ENCODE data around the gene KRT5. TPM values are rescaled to one million over a fixed set of nuclear protein-coding genes. Genes with fewer than 3 reads are reported as not detected.

Gene KRT5
- total and polyA plus RNA-seq, 10 of the 15 experiments (the other 5 are each of a cell fraction or from before 2014, with no cell fraction given) = 1.6 TPM; not detected in 9

GRCh38 chr12:52529846-52530245 lies 9.7 kb upstream of the KRT5 start:
- no peak for DNase-seq (ENCODE audit: low read depth, low spot score)

GRCh38 chr12:52529417-52529816 lies 9.2 kb upstream of the KRT5 start:
- no TSS peak for BruUV-seq (replicated peaks)
- H4K20me1 ChIP-seq (ENCODE audit: control insufficient read depth, insufficient read depth) = no peaks in the 10 kb centered on the region

More at GRCh38 chr12:52529846-52530245, 9.7 kb upstream of the KRT5 start:
- ATAC-seq = no peak
- ChIA-PET CTCF (interaction anchor here (1.2 kb wide), 1 partner anchor 9 kb away, joined by 4 read pairs; no protein-coding TSS in a partner anchor), RAD21 (ENCODE audit: unreplicated experiment) (no interaction called here), POLR2A (no interaction called here), SMC1A (ENCODE audit: uncharacterized antibody, unreplicated experiment) (no interaction called here)
- intact Hi-C loops (cut with micrococcal nuclease; ENCODE audit: unreplicated experiment) (no loop called here), in situ Hi-C loops (cut with MboI) (no loop called here)
- Histone ChIP-seq H3K4me2 (ENCODE audit: control insufficient read depth, insufficient read depth) (no peak overlapping the region), H3K9ac (ENCODE audit: control insufficient read depth, insufficient read depth, low read length) (no peak overlapping the region), H3K36me3 (ENCODE audit: control insufficient read depth in 2 of 2, insufficient read depth in 2 of 2, low read length in 1 of 2) (no peaks in the 10 kb centered on the region), H3K79me2 (ENCODE audit: control insufficient read depth, insufficient read depth, low read length) (no peaks in the 10 kb centered on the region), H3K27ac (ENCODE audit: control insufficient read depth, insufficient read depth) (no peak overlapping the region), H3K4me1 (ENCODE audit: control insufficient read depth, insufficient read depth, low read length) (no peaks in the 10 kb centered on the region), H2AFZ (ENCODE audit: control insufficient read depth, low read depth, low read length) (no peak overlapping the region), H4K20me1 (ENCODE audit: control insufficient read depth, insufficient read depth) (no peaks in the 10 kb centered on the region), H3K4me3 (no peak overlapping the region), H3K9me3 (replicated peaks; ENCODE audit: control insufficient read depth, insufficient read depth, low read length) (no peaks in the 10 kb centered on the region), H3K27me3 (replicated peaks in 1 of 2; ENCODE audit: control insufficient read depth in 2 of 2, insufficient read depth in 2 of 2, low read length in 1 of 2) (peaks cover 0 to 4% of the 10 kb centered on the region in 2 experiments; a peak in 2 of 4 replicates)
- WGBS (ENCODE audit: insufficient coverage, insufficient replicate concordance, low lambda C conversion rate, missing lambda C conversion rate) = 21% methylated on average over 9 of the region's 9 CpGs
- FAIRE-seq = no peak
- TF ChIP-seq ZNF207 (IDR thresholded peaks at IDR 0.05; ENCODE audit: borderline replicate concordance) (no peak), ZNF384 (IDR thresholded peaks at IDR 0.05; ENCODE audit: borderline replicate concordance, low read depth, low read length) (no peak), RAD51 (IDR thresholded peaks at IDR 0.05) (no peak), JUND (IDR thresholded peaks at IDR 0.05; ENCODE audit: low read depth, low read length) (no peak)
- TF ChIP-seq, protein P1, sequence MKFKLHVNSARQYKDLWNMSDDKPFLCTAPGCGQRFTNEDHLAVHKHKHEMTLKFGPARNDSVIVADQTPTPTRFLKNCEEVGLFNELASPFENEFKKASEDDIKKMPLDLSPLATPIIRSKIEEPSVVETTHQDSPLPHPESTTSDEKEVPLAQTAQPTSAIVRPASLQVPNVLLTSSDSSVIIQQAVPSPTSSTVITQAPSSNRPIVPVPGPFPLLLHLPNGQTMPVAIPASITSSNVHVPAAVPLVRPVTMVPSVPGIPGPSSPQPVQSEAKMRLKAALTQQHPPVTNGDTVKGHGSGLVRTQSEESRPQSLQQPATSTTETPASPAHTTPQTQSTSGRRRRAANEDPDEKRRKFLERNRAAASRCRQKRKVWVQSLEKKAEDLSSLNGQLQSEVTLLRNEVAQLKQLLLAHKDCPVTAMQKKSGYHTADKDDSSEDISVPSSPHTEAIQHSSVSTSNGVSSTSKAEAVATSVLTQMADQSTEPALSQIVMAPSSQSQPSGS (IDR thresholded peaks at IDR 0.05; ENCODE audit: low read length) = no peak
- no TSS peak for BruUV-seq (replicated peaks)

More at GRCh38 chr12:52529417-52529816, 9.2 kb upstream of the KRT5 start:
- H3K9ac ChIP-seq (ENCODE audit: control insufficient read depth, insufficient read depth, low read length) = no peak overlapping the region
- FAIRE-seq (no peak), ATAC-seq (no peak), DNase-seq (ENCODE audit: low read depth, low spot score) (no peak)
- H3K79me2 ChIP-seq (ENCODE audit: control insufficient read depth, insufficient read depth, low read length) = no peaks in the 10 kb centered on the region
- ChIA-PET POLR2A (no interaction called here), RAD21 (ENCODE audit: unreplicated experiment) (no interaction called here), CTCF (no interaction called here), SMC1A (ENCODE audit: uncharacterized antibody, unreplicated experiment) (no interaction called here)
- H3K4me1 ChIP-seq (ENCODE audit: control insufficient read depth, insufficient read depth, low read length) = no peaks in the 10 kb centered on the region
- H2AFZ ChIP-seq (ENCODE audit: control insufficient read depth, low read depth, low read length) = no peak overlapping the region
- TF ChIP-seq MYC (IDR thresholded peaks at IDR 0.05; ENCODE audit: insufficient read depth, insufficient read length, insufficient replicate concordance, low read length, severe bottlenecking) (no peak), IKZF1 (conservative IDR thresholded peaks at IDR 0.05) (no peak), ATF7 (IDR thresholded peaks at IDR 0.05; ENCODE audit: low read depth) (no peak), SMARCA5 (IDR thresholded peaks at IDR 0.05) (no peak), LARP7 (IDR thresholded peaks at IDR 0.05) (no peak), CBX3 (IDR thresholded peaks at IDR 0.05; ENCODE audit: borderline replicate concordance, low read depth) (no peak), JUND (IDR thresholded peaks at IDR 0.05; ENCODE audit: low read depth, low read length) (no peak)
- WGBS (ENCODE audit: insufficient coverage, insufficient replicate concordance, low lambda C conversion rate, missing lambda C conversion rate) = 46% methylated on average over 2 of the region's 2 CpGs
- no peak overlapping the region for H3K27ac ChIP-seq (ENCODE audit: control insufficient read depth, insufficient read depth)
- H3K27me3 ChIP-seq (replicated peaks in 1 of 2; ENCODE audit: control insufficient read depth in 2 of 2, insufficient read depth in 2 of 2, low read length in 1 of 2) = peaks cover 0 to 4% of the 10 kb centered on the region in 2 experiments; a peak in 2 of 4 replicates
- no peaks in the 10 kb centered on the region for H3K36me3 ChIP-seq (ENCODE audit: control insufficient read depth in 2 of 2, insufficient read depth in 2 of 2, low read length in 1 of 2)
- no peaks in the 10 kb centered on the region for H3K9me3 ChIP-seq (replicated peaks; ENCODE audit: control insufficient read depth, insufficient read depth, low read length)
- no peak overlapping the region for H3K4me2 ChIP-seq (ENCODE audit: control insufficient read depth, insufficient read depth)
- intact Hi-C loops (cut with micrococcal nuclease; ENCODE audit: unreplicated experiment) (no loop called here), in situ Hi-C loops (cut with MboI) (no loop called here)
- H3K4me3 ChIP-seq = no peak overlapping the region

Measured in GM12878 (cell line).